HT-29 (cell line): Measurements from ENCODE around the gene STX18. TPM values are rescaled to one million over a fixed set of nuclear protein-coding genes. Genes with fewer than 3 reads are reported as not detected.

ENCODE experiments used
- DNase-seq: peaks from one replicate; pipeline ENCODE4 v3.0.0-alpha.2; 2015; ENCODE audit warnings: low spot score
- total RNA-seq: library from RNA; depleted of rRNA; stranded (reverse); fragments of >200 nt; shearing (Covaris generic); gene quantifications from 2 replicates; pipeline ENCODE4 v1.2.3, GENCODE V29; 2014

Gene STX18
- total RNA-seq, 1 experiment from 2014 or later, result 26.4 TPM

GRCh38 chr4:4440333-4441061 is 101.4 kb downstream of the STX18 start:
- DNase-seq, result no peak

- no peak for DNase-seq
Measured at GRCh38 chr4:4439782-4440181, 102.1 kb downstream of the STX18 start.

GRCh38 chr4:4438891-4439290 is 103.0 kb downstream of the STX18 start:
- no peak for DNase-seq

- DNase-seq, result no peak
Measured at GRCh38 chr4:4437798-4438470, 103.9 kb downstream of the STX18 start.

- DNase-seq, result no peak
Measured at GRCh38 chr4:4436244-4436823, 105.5 kb downstream of the STX18 start.

- no peak for DNase-seq
Measured at GRCh38 chr4:4433941-4434340, 107.9 kb downstream of the STX18 start.

- no peak for DNase-seq
Measured at GRCh38 chr4:4432341-4433125, 109.3 kb downstream of the STX18 start.

- peak; percentile 61 for DNase-seq
Measured at GRCh38 chr4:4430492-4431195, 111.2 kb downstream of the STX18 start.

- no peak for DNase-seq
Measured at GRCh38 chr4:4428966-4429875, 112.6 kb downstream of the STX18 start.

GRCh38 chr4:4427886-4428285 is 114.0 kb downstream of the STX18 start:
- DNase-seq, result no peak

GRCh38 chr4:4427121-4427870 is 114.6 kb downstream of the STX18 start:
- DNase-seq, result no peak

GRCh38 chr4:4426511-4427120 is 115.2 kb downstream of the STX18 start:
- DNase-seq, result no peak

GRCh38 chr4:4425696-4426095 is 116.2 kb downstream of the STX18 start:
- DNase-seq, result no peak

GRCh38 chr4:4425119-4425690 is 116.6 kb downstream of the STX18 start:
- no peak for DNase-seq

- DNase-seq, result no peak
Measured at GRCh38 chr4:4424499-4425115, 117.2 kb downstream of the STX18 start.

GRCh38 chr4:4423706-4424498 is 117.9 kb downstream of the STX18 start:
- DNase-seq, result no peak

- DNase-seq, result no peak
Measured at GRCh38 chr4:4422856-4423499, 118.9 kb downstream of the STX18 start.
